Ovary (tissue), 9 donors: ENCODE results near the gene SERPINF2. TPM values are rescaled to one million over a fixed set of nuclear protein-coding genes. Genes with fewer than 3 reads are reported as not detected.

Source experiments
- DNase-seq, 5 donors: peaks; one replicate each; pipeline ENCODE4 v3.0.0-alpha.2; 2019 to 2020
- H3K27ac ChIP-seq, 2 donors: fragments of 200-600 bp; one replicate each; pipeline versions ENCODE4 v1.5.1 to v1.8.0; 2019 to 2022
- H3K27me3 ChIP-seq: fragments of 200-600 bp; one replicate; pipeline ENCODE4 v1.8.0; 2022
- H3K36me3 ChIP-seq: fragments of 200-600 bp; sonication (generic); one replicate; pipeline ENCODE4 v1.5.1; 2019
- H3K4me1 ChIP-seq: one replicate; pipeline ENCODE4 v1.8.1; 2013; ENCODE audit warnings: mild to moderate bottlenecking, moderate library complexity; ENCODE audit not compliant: insufficient read depth
- H3K4me3 ChIP-seq: fragments of 200-600 bp; sonication (generic); one replicate; pipeline ENCODE4 v1.5.1; 2017
- H3K9me3 ChIP-seq, 2 donors: fragments of 200-600 bp in 1 of 2; sonication (generic) in 1 of 2; one replicate each; pipeline versions ENCODE4 v1.5.1 to v1.8.1; 2013 to 2019; ENCODE audit warnings: mild to moderate bottlenecking in 1 of 2, moderate library complexity in 1 of 2
- EP300 ChIP-seq: sonication (generic); formaldehyde crosslinking; IDR thresholded peaks from one replicate; pipeline ENCODE4 v1.6.1; 2017; ENCODE audit warnings: antibody characterized with exemption
- POLR2A ChIP-seq: fragments of 450-650 bp; IDR thresholded peaks from one replicate; pipeline ENCODE4 v1.6.1; 2017; ENCODE audit warnings: antibody characterized with exemption, mild to moderate bottlenecking, moderate library complexity
- WGBS, 3 donors: extraction: QIAGEN DNeasy Blood & Tissue Kit in 1 of 3; methylation state at CpG; one replicate each; pipeline versions ENCODE4 v1.1.5 to v1.1.7; 2013 to 2017; 5-methylcytosine and 5-hydroxymethylcytosine counted together
- intact Hi-C, 4 donors: fragments of 100-400 bp; cut with DNase I; formaldehyde crosslinking; loops; one replicate each; pipeline versions ENCODE4 v1.11.0 to v1.15.1; 2022 to 2023
- polyA plus RNA-seq, 2 donors: library from polyadenylated mRNA; stranded (reverse); fragments of 200-250 nt in 1 of 2; fragments of 350-450 nt in 1 of 2; fragmentation: Illumina TruSeq in 1 of 2; extraction: RNeasy Lipid Tissue Mini Kit (QIAGEN cat#74804) in 1 of 2; gene quantifications; one replicate each; pipeline ENCODE4 v1.2.3, GENCODE V29; 2013 to 2014
- total RNA-seq, 7 donors: library from RNA; depleted of rRNA in 2 of 7; stranded (reverse); fragments of >200 nt in 2 of 7; fragmentation: NEBNext Ultra II Directional in 3 of 7; extraction: Animal tissue kit (Norgen Biotek cat#: 25700) in 3 of 7; gene quantifications; one replicate each; pipeline versions ENCODE4 v1.1.0 to v1.2.4, GENCODE V29; 2016 to 2023
- TF ChIP-seq, protein P1 (sequence below), 3 donors: fragments of 450-650 bp in 2 of 3; fragments of 200-600 bp in 1 of 3; IDR thresholded peaks; one replicate each; pipeline versions ENCODE4 v1.5.1 to v1.8.0; 2016 to 2022; ENCODE audit warnings: antibody characterized with exemption in 3 of 3, mild to moderate bottlenecking in 1 of 3
- donor health status: DM: no; HTN: no; CAD: no; lungs with moderate emphysema.
- donor health status: DM: no; HTN: no; CAD: no.
- donor health status: Bipolar disorder and iron deficiency.
- donor health status: DM: yes; HTN: yes; CAD: no.
- donor health status: DM: no; HTN: no; CAD: no.
- donor health status: DM: yes; HTN: yes; CAD: no.

Gene SERPINF2
- total and polyA plus RNA-seq, 9 donors: 1.7 to 45.2 (median 4.5) TPM

DNA sequence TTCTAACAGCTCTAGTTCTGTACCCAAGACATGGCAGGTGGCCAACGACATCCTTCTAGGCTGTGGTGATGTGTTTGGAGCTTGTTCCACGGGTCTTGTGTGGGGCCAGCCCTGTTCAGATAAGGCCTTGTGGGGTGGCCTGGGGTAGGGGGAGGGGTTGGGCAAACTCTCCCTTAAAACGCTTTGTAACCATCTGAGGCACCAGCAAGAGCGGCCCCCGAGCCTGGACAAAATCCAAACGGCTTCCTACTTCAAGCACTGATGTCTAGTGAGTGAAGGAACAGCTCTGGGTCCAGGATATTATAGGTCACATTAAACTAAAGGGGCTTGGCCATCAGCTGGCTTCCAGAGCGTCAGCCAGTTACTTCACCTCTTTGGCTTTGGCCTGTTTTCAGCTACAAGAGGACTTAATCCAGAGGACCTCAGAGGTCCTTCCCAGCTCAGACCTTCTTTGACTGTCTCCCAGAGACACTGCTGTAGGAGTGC, 31.1 kb downstream of the SERPINF2 start:
- intact Hi-C loops: no loop called here
- Histone ChIP-seq H3K27me3 (no peaks in the 10 kb centered on the region), H3K4me1 (peaks cover 5% of the 10 kb centered on the region), H3K9me3 (no peaks in the 10 kb centered on the region), H3K4me3 (no peak overlapping the region), H3K36me3 (no peaks in the 10 kb centered on the region), H3K27ac (peak overlapping the region; percentile 28 to 48)
- peak; percentile 56 to 75 (median 60) for DNase-seq
- no peak for TF ChIP-seq POLR2A
- TF ChIP-seq, protein P1, sequence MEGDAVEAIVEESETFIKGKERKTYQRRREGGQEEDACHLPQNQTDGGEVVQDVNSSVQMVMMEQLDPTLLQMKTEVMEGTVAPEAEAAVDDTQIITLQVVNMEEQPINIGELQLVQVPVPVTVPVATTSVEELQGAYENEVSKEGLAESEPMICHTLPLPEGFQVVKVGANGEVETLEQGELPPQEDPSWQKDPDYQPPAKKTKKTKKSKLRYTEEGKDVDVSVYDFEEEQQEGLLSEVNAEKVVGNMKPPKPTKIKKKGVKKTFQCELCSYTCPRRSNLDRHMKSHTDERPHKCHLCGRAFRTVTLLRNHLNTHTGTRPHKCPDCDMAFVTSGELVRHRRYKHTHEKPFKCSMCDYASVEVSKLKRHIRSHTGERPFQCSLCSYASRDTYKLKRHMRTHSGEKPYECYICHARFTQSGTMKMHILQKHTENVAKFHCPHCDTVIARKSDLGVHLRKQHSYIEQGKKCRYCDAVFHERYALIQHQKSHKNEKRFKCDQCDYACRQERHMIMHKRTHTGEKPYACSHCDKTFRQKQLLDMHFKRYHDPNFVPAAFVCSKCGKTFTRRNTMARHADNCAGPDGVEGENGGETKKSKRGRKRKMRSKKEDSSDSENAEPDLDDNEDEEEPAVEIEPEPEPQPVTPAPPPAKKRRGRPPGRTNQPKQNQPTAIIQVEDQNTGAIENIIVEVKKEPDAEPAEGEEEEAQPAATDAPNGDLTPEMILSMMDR (IDR thresholded peaks at IDR 0.05): no peak
- TF ChIP-seq EP300: no peak
- 16 to 20% (median 18%) methylated on average over 6 to 7 of the region's 7 CpGs for WGBS, 3 donors

- H3K4me3 ChIP-seq: no peak overlapping the region
- H3K4me1 ChIP-seq: peaks cover 7% of the 10 kb centered on the region
- WGBS, 3 donors: 89 to 92% (median 91%) methylated on average over 21 of the region's 21 CpGs
- H3K27ac ChIP-seq: peak overlapping the region in 1 of 2 donors; percentile 28
- no peak for TF ChIP-seq POLR2A
- TF ChIP-seq, protein P1 (IDR thresholded peaks at IDR 0.05): no peak
- TF ChIP-seq EP300: no peak
- no peaks in the 10 kb centered on the region for H3K36me3 ChIP-seq
- no peaks in the 10 kb centered on the region for H3K9me3 ChIP-seq
- intact Hi-C loops: no loop called here
- no peaks in the 10 kb centered on the region for H3K27me3 ChIP-seq
- DNase-seq: no peak
These were observed 31.9 kb downstream of the SERPINF2 start for GRCh38 chr17:1774390-1775176.

- H3K27ac ChIP-seq: no peak overlapping the region
- H3K4me1 ChIP-seq: peaks cover 14% of the 10 kb centered on the region
- H3K9me3 ChIP-seq: no peaks in the 10 kb centered on the region
- TF ChIP-seq POLR2A (no peak), EP300 (no peak)
- TF ChIP-seq, protein P1 (IDR thresholded peaks at IDR 0.05): no peak
- WGBS, 3 donors: 87 to 90% (median 89%) methylated on average over 10 of the region's 10 CpGs
- no peaks in the 10 kb centered on the region for H3K36me3 ChIP-seq
- H3K4me3 ChIP-seq: no peak overlapping the region
- intact Hi-C loops: no loop called here
- DNase-seq: no peak
- H3K27me3 ChIP-seq: no peaks in the 10 kb centered on the region
These were observed 33.7 kb downstream of the SERPINF2 start for GRCh38 chr17:1776328-1776727.

GRCh38 chr17:1776857-1777256, 34.2 kb downstream of the SERPINF2 start:
- no peak for DNase-seq
- H3K4me1 ChIP-seq: peaks cover 17% of the 10 kb centered on the region
- TF ChIP-seq POLR2A (no peak), EP300 (no peak)
- TF ChIP-seq, protein P1 (IDR thresholded peaks at IDR 0.05): no peak
- no peaks in the 10 kb centered on the region for H3K36me3 ChIP-seq
- H3K27ac ChIP-seq: no peak overlapping the region
- no peaks in the 10 kb centered on the region for H3K9me3 ChIP-seq
- no peak overlapping the region for H3K4me3 ChIP-seq
- no peaks in the 10 kb centered on the region for H3K27me3 ChIP-seq
- WGBS, 3 donors: 91 to 97% (median 94%) methylated on average over 7 of the region's 7 CpGs
- intact Hi-C loops: no loop called here
